Measurements from ENCODE around the gene MBNL1. TPM values are rescaled to one million over a fixed set of nuclear protein-coding genes. Genes with fewer than 3 reads are reported as not detected.

Gene MBNL1
- total RNA-seq, 1 experiment from 2014 or later = 139 TPM

DNA sequence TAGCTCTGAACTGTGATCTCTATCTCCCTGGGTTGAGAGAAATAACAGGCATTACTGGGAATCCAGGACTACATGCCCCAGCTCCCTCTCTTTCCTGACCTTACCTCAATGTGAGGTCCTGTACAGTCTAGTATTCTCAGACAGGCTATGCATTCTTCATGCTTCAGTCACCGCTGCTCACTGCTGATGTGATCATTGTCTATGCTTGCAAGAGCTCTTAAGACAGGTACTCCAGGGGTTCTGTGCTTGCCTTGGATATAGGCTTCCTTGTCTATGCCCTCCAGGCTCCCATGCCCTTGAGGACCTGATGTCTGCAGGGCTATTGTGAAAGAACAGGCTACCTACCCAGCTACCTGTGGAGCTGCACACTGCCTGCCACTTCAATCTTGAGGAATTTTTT lies 183.6 kb downstream of the MBNL1 start:
- Mint-ChIP-seq H3K27ac (ENCODE audit: low read depth, unreplicated experiment) (no peak overlapping the region), H3K9me3 (ENCODE audit: unreplicated experiment) (no peaks in the 10 kb centered on the region), H3K4me1 (ENCODE audit: insufficient read depth, unreplicated experiment) (peaks cover 8% of the 10 kb centered on the region), H3K36me3 (ENCODE audit: insufficient read depth, unreplicated experiment) (peaks cover 32% of the 10 kb centered on the region), H3K27me3 (ENCODE audit: insufficient read depth, unreplicated experiment) (no peaks in the 10 kb centered on the region), H3K4me3 (ENCODE audit: unreplicated experiment) (no peak overlapping the region)
- intact Hi-C loops (cut with micrococcal nuclease) = no loop called here
- CTCF ChIA-PET = interaction anchor here (0.6 kb wide), 2 partner anchors 17 to 501 kb away, joined by 3 to 4 read pairs; no protein-coding TSS in a partner anchor
- no TSS peak for BruUV-seq (replicated peaks)
- DNase-seq (ENCODE audit: unreplicated experiment) = no peak
- TF ChIP-seq, protein P1, sequence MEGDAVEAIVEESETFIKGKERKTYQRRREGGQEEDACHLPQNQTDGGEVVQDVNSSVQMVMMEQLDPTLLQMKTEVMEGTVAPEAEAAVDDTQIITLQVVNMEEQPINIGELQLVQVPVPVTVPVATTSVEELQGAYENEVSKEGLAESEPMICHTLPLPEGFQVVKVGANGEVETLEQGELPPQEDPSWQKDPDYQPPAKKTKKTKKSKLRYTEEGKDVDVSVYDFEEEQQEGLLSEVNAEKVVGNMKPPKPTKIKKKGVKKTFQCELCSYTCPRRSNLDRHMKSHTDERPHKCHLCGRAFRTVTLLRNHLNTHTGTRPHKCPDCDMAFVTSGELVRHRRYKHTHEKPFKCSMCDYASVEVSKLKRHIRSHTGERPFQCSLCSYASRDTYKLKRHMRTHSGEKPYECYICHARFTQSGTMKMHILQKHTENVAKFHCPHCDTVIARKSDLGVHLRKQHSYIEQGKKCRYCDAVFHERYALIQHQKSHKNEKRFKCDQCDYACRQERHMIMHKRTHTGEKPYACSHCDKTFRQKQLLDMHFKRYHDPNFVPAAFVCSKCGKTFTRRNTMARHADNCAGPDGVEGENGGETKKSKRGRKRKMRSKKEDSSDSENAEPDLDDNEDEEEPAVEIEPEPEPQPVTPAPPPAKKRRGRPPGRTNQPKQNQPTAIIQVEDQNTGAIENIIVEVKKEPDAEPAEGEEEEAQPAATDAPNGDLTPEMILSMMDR (IDR thresholded peaks at IDR 0.05; ENCODE audit: unreplicated experiment) = no peak
- POLR2A ChIA-PET = interaction anchor here (0.6 kb wide), 1 partner anchor 55 kb away, joined by 3 read pairs; no protein-coding TSS in a partner anchor

DNA sequence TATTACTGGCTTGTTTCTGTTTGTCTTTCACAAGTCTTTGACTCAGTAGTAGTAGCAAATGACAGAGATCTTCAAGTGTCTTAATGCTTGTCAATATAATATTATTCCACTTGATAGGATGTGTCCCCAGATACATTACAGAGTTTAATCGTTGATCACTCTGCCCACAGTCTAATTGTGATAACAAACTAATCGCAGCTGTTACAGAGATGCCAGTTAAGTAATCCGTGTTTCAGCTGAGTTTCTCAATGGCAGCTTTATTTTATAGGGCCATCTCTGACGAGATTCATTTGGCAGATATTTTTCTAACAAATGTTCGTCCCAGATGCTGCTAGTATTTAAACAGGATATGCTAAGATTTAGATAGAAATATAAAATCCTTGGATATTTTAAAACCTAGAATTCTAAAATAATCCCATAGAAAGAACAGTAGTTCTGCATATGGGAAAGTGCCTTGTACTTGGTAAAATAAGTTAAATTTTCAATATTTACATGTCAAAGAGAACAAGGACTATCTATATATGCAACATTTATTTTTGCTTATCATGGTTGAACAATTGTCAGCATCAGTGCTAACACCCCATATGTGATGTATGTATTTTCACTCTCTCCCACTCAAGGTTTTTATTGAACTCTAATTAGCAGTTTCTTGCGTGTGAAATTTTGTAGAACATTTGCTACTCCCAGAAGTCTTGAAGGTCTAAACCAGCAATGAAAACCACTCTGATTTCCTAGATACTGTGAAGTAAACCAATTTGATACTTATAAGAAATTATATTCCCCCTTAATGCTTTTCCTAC lies 185.5 kb downstream of the MBNL1 start:
- ChIA-PET POLR2A (interaction anchor here (0.6 kb wide), 1 partner anchor 154 kb away, joined by 3 read pairs; no protein-coding TSS in a partner anchor), CTCF (interaction anchor here (0.7 kb wide), 1 partner anchor 14 kb away, joined by 3 read pairs; no protein-coding TSS in a partner anchor)
- Mint-ChIP-seq H3K27ac (ENCODE audit: low read depth, unreplicated experiment) (no peak overlapping the region), H3K9me3 (ENCODE audit: unreplicated experiment) (no peaks in the 10 kb centered on the region), H3K36me3 (ENCODE audit: insufficient read depth, unreplicated experiment) (peaks cover 21% of the 10 kb centered on the region), H3K4me1 (ENCODE audit: insufficient read depth, unreplicated experiment) (peaks cover 8% of the 10 kb centered on the region), H3K4me3 (ENCODE audit: unreplicated experiment) (no peak overlapping the region), H3K27me3 (ENCODE audit: insufficient read depth, unreplicated experiment) (no peaks in the 10 kb centered on the region)
- TF ChIP-seq, protein P1 (IDR thresholded peaks at IDR 0.05; ENCODE audit: unreplicated experiment) = no peak
- intact Hi-C loops (cut with micrococcal nuclease) = no loop called here
- no TSS peak for BruUV-seq (replicated peaks)
- DNase-seq (ENCODE audit: unreplicated experiment) = no peak

DNA sequence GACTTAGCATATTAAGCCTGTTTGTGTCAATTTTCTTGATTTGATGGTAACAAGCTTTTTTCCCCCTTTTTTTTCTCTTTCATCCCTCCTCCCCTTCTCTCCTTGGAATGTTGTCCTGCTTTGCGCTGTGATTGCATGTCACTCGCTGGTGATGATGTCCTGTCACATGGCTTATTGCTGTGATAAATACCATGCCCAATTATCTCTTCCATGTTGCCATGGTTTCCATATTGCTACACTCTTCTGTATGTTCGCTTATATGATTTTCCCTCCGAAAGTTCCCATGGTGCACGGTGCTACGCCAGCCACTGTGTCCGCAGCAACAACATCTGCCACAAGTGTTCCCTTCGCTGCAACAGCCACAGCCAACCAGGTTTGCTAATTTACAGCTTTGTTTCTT lies 187.3 kb downstream of the MBNL1 start:
- Mint-ChIP-seq H3K4me1 (ENCODE audit: insufficient read depth, unreplicated experiment) (peaks cover 8% of the 10 kb centered on the region), H3K36me3 (ENCODE audit: insufficient read depth, unreplicated experiment) (peaks cover 16% of the 10 kb centered on the region), H3K27me3 (ENCODE audit: insufficient read depth, unreplicated experiment) (no peaks in the 10 kb centered on the region), H3K4me3 (ENCODE audit: unreplicated experiment) (no peak overlapping the region), H3K27ac (ENCODE audit: low read depth, unreplicated experiment) (no peak overlapping the region), H3K9me3 (ENCODE audit: unreplicated experiment) (no peaks in the 10 kb centered on the region)
- CTCF ChIA-PET = interaction anchor here (0.6 kb wide), 1 partner anchor 537 kb away, joined by 4 read pairs; no protein-coding TSS in a partner anchor
- TF ChIP-seq, protein P1 (IDR thresholded peaks at IDR 0.05; ENCODE audit: unreplicated experiment) = no peak
- POLR2A ChIA-PET = no interaction called here
- DNase-seq (ENCODE audit: unreplicated experiment) = no peak
- intact Hi-C loops (cut with micrococcal nuclease) = no loop called here
- BruUV-seq (replicated peaks) = no TSS peak

DNA sequence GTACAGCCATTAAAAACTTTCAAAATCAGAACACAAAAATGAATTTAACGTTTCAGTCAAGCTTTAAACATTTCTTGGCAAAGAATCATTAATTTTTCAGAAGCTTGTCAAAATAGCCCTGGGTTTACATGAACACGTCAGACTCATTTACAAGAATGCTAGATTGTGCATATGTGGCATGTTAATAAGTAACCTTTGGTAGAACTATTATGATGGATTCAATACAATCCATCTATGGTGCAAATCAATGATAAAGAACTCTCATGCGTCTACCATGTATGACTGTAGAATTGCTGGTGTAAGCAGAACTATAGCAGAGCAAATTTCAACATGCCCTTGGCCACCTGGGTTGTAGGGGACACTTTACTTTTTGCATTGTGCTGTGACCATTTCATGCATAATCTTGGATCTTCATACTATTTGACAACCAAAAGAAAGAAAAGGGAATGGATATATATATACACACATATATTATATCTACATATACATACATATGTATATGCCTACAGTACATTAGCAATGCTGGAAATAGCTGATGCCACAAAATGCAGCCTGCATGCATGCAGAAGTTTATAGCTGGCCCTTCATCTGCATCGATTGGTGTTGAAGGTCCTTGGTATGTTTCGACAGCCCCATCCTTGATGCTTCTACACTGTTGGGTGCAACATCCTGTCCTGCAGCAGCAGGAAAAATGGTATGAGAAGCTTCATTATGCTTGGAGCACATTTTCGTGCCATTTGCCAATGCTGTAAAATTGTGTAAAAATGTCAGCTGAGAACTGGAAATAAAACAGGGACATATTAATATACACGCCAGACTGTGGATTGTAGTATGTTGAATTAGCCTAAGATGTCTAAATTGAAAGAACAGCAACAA lies 189.0 kb downstream of the MBNL1 start:
- no peak for DNase-seq (ENCODE audit: unreplicated experiment)
- POLR2A ChIA-PET = interaction anchor here (0.7 kb wide), 2 partner anchors 80 to 218 kb away, joined by 3 to 4 read pairs; no protein-coding TSS in a partner anchor
- Mint-ChIP-seq H3K27me3 (ENCODE audit: insufficient read depth, unreplicated experiment) (no peaks in the 10 kb centered on the region), H3K36me3 (ENCODE audit: insufficient read depth, unreplicated experiment) (peaks cover 19% of the 10 kb centered on the region), H3K4me1 (ENCODE audit: insufficient read depth, unreplicated experiment) (peaks cover 1% of the 10 kb centered on the region), H3K4me3 (ENCODE audit: unreplicated experiment) (no peak overlapping the region), H3K27ac (ENCODE audit: low read depth, unreplicated experiment) (no peak overlapping the region), H3K9me3 (ENCODE audit: unreplicated experiment) (no peaks in the 10 kb centered on the region)
- no TSS peak for BruUV-seq (replicated peaks)
- CTCF ChIA-PET = interaction anchor here (0.6 kb wide), 1 partner anchor 61 kb away, joined by 3 read pairs; no protein-coding TSS in a partner anchor
- intact Hi-C loops (cut with micrococcal nuclease) = no loop called here
- TF ChIP-seq, protein P1 (IDR thresholded peaks at IDR 0.05; ENCODE audit: unreplicated experiment) = no peak

Data from MCF 10A (cell line).